Left lobe of liver (tissue), 2 donors: ENCODE measurements around the gene FBXL13. TPM values are rescaled to one million over a fixed set of nuclear protein-coding genes. Genes with fewer than 3 reads are reported as not detected.
A peak's percentile ranks its signal among the peaks of the same experiment; 100 is the strongest.
"Not testable (repeated sequence)": the region's sequence is repeated elsewhere in the genome, so short reads cannot be mapped to it uniquely, and the experiment has no call there.

Experiments
- ATAC-seq: fragments of 200-7000 bp; cut with Tn5 transposase; one replicate; pipeline ENCODE4 v1.9.1; 2020; ENCODE audit warnings: mild to moderate bottlenecking, moderate library complexity
- DNase-seq: peaks from one replicate; pipeline ENCODE4 v3.0.0-alpha.2; 2020; ENCODE audit warnings: low spot score
- total RNA-seq: library from RNA; stranded (reverse); gene quantifications from one replicate; pipeline ENCODE4 v1.2.1, GENCODE V29; 2021
- donor health status: DM: no; HTN: no; CAD: no; lungs with moderate emphysema.
- donor health status: DM: no; HTN: yes; CAD: no.

FBXL13 gene
- total RNA-seq, 1 donor from 2014 or later, result 0.18 TPM

DNA sequence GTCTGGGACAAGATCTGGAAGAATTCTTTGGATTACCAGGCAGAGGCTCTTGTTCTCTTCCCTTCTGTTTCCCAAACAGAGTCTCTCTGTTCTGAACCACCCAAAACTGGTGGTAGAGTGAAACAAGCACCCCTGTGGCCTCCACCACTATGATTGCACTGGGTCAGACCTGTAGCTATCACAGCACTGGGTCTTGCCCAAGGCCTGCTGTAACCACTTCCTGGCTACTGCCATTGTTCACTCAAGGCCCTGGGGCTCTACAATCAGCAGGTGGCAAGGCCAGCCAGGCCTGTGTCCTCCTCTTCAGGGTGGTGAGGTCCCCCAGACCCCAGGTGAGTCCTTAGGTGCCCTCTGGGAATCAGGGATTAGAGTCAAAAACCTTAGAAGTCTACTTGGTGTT, 165.9 kb downstream of the FBXL13 start:
- ATAC-seq (no peak), DNase-seq (no peak)

DNA sequence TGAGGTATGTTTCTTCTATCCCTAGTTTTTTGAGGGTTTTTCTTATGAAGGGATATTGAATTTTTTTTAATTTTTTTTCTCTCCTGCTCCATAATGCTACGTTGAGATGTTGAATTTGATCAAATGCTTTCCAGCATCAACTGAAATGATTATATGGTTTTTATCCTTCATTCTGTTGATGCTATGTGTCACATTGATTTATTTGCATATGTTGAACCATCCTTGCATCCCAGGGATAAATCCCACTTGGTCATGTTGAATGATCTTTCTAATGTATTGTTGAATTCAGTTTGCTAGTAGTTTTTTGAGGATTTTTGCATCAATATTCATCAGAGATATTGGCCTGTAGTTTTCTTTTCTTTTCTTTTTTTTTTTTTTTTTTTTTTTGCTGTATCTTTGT, 171.0 kb downstream of the FBXL13 start:
- ATAC-seq, DNase-seq: not testable (repeated sequence)

DNA sequence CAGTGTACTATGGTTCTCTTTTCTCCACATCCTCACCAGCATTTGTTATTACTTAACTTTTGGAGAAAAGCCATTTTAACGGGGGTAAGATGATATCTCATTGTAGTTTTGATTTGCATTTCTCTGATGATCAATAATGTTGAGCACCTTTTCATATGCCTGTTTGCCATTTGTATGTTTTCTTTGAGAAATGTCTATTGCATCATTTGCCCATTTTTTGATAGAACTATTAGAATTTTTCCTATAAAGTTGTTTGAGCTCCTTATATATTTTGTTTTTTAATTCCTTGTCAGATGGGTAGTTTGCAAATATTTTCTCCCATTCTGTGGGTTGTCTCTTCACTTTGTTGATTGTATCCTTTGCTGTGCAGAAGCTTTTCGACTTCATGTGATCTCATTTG, 172.5 kb downstream of the FBXL13 start:
- not testable (repeated sequence) for DNase-seq, ATAC-seq

DNA sequence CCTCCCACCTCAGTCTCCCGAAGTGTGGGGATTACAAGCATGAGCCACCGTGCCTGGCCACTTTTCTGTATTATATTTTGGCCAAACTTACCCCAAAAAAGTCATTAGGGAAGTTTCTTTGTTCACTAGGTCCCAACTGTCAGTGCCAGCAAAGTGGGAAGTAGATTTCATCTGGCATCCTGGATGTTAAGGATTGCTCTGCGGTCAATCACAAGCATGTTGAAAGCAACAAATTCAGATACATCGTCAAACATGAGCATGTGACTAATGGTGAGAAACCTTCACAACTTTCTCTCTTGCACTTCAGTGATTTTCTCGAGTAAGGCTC, 176.1 kb downstream of the FBXL13 start:
- DNase-seq, result no peak
- ATAC-seq, result no peak

DNA sequence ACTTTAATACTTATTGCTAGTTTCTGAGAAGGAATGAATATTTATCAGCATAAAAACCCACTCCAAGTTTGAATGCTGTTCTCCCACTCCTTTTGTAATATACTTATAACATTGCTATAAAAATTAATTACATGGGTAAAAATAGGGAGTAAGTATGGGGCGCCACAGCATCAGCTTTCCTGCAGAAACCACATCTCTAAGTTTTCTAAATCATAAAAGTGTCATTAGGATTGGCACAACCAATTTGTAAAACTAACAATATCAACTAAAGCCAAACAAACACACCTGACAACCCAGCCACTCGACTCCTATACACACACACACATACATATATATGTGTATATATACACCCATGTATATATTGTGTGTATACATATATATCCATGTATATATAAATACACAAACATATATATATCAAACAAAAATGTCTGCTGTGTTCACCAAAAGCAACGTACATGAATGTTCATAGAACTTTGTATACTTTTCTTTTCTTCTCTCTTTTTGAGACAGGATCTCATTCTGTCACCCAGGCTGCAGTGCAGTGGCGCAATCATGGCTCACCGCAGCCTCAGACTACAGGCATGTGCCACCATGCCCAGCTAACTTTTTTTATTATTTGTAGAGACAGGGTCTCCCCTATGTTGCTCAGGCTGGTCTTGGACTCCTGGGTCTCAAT, 176.6 kb downstream of the FBXL13 start:
- ATAC-seq, result no peak
- DNase-seq, result no peak

DNA sequence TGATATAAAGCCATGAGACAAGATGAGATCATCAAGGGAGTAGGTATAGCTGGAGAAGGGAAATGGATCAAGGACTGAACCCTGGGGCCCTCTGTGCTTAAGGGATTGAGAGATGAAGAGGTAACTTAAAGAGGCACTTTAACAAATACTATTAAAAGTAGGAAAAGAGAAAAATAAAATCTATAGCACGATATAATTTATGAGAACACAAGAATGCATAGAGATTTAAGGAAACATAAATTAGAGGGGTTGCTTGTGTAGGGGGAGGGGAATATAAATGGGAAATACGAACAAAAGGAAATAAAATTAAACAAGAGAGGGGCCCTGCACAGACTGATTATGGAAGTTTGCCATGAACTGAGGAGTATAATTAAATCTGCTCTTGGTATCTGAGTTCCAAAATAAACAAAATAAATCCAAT, 177.4 kb downstream of the FBXL13 start:
- no peak for DNase-seq
- no peak for ATAC-seq

DNA sequence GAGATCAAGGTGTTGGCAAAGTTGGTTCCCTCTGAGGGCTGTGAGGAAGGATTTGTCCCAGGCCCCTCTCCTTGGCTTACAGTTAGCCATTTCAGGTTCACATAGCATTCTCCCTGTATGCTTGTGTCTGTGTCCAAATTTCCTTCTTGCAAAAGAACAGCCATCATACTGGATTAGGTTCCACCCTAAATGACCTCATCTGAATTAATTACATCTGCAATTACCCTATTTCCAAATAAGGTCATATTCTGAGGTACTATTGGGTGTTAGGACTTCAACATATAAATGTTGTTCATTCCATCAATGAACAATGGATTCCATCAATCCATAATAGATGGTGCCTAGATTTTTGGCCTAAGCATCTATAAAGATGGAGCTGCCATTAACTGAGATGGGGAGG, 178.0 kb downstream of the FBXL13 start:
- no peak for DNase-seq
- no peak for ATAC-seq

DNA sequence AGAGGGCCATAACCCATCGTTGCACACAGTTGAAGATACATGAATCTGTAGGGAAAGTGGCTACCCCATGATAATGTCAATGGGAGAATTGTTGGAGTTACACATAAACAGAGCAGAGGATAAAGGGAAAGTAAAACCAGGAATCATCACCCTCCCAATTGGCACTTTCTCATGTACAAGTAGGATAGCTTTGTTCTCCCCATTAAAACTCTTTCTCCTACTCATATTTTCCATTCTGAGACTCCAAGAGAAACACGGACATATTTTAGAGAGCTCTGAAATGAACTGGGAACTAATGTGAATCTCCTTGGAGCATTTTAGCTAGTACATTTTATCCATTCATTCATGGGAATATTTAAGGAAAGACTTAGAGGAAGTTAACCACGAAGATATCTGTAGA, 179.0 kb downstream of the FBXL13 start:
- no peak for DNase-seq
- no peak for ATAC-seq

DNA sequence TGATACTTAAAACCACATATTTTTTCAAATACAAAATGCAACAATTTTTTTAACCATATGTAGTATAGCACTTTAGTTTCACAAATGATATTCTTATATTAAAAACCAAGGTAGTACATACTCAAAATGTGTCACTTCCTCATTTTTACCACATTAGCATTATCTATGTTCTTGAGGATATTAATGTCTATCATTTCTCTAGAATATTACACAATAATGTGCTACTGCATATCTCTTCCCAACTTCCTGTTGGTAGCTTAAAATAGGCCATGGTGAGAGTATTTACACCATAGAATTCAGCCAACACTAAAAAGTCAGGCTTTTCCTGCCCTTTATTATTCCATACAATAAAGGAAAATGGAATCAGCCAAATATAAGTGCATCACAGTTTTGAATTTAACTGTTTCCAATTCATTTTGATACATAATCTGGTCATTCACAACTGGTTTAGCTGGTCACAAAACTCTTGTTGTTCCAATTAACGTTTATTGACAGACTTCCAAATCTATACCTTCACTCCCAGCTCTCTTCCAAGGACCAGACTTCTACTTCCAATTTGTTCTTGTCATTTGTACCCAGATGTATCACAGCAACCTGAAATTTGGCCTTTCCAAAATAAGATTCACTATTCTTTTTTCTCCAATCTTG, 181.8 kb downstream of the FBXL13 start:
- ATAC-seq (peak; percentile 39), DNase-seq (no peak)

DNA sequence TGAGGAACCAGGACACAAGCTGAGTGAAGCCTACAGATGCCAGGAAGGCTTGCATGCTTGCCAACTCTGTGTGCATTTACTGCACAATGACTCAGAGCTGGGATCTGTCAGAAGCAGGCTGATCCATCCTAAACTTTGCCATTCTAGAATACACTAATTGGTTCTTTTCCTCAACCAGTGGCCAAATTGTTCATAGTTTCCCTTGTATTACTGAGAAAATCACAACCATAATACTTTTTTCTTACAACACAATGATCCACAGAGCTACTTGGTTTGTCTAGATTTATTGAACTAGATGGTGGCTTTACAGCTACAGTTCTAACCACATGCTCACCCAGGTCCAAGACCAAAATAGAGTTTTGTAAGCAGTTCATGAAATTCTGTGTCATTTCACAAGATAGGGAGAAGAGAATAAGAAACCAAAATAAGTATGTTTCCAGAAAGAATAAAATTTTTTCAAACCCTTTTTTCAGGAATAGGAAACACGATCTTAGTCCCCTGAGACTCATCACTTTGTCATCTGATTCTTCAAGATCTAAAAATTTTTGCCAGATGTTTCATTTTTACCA, 182.8 kb downstream of the FBXL13 start:
- no peak for ATAC-seq
- no peak for DNase-seq

DNA sequence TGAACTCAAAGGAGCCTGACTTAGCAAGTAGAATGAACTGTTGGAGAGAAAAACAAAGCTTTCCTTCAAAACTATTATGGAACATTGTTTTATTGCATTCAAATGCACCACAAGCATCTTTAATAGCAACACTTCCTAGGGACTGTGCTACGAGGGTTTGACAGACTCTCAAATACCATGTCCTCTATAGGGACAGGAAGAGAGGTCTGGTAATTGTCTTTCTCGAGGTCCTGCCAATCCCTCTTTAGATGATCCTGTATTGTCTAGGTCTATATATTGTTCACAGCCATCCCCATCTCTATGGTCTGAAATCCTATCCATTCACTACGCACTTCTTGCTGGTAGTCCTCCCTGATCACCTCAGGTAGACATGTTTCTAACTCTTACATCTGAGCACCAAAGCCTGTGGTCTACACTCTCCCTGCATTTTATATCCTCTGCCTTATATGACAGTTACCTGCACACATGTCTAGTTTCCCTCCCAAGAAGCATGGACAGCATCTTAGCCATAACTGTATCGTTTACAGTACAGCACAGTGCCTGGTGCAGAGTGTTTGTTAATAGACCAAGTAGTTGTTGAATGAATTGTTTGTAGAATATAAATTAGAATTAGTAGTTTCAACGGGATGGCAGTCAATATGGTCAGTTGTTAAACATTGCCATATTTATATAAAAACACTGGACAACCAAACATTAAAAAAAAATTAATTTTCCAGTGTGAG, 183.5 kb downstream of the FBXL13 start:
- no peak for DNase-seq
- ATAC-seq, result no peak

DNA sequence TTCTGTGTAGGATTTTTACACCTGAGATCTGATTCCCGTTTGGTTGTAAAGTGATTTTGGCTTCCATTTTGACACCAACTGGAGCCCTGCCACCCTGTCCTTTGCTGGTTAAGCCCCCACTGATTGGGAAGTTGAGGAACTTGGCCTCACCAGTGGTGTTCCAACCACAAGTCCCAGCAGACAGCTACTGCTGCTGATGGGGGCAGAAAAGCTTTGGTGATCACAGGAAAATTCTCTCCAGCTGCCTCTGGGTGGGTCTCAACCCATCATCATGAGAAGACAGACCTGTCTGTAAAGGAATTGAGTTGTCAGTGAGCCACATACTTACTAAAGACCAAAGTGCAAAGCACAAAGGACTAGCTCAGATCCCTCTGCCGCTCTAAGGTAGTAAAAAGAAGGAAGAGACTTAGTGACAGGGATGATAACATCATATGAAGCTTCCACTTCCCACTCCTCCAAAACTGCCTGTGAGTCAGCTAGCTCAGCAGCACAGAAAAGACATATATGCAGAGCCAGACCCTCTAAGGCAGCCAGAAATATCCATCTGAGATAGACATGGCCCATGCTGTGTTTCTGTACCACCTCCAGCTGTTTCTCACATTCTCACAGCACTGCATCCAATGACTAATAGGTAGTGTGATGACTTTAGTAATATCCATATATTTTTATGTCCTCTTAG, 184.2 kb downstream of the FBXL13 start:
- no peak for DNase-seq

DNA sequence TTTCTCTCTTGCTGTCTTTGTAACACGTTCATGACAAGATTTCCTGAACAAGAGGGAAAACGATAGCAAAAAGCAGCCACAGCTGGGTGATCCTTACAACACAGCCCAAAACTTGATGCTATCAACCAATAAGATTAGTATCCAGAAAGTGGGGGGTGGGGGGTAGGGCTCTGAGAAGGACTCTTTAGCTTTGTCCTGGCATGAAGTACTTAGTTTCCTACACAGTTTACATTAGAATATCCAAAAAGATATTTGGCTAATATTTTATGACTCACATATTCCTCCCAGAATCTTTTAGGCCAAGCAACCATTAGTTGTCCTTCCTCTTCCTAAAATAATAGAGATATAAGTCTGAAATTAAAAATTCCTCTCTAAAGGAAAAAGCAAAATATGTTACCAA, 184.7 kb downstream of the FBXL13 start:
- ATAC-seq (no peak), DNase-seq (no peak)

More for the DNA sequence above, 184.2 kb downstream of the FBXL13 start:
- ATAC-seq, result no peak

DNA sequence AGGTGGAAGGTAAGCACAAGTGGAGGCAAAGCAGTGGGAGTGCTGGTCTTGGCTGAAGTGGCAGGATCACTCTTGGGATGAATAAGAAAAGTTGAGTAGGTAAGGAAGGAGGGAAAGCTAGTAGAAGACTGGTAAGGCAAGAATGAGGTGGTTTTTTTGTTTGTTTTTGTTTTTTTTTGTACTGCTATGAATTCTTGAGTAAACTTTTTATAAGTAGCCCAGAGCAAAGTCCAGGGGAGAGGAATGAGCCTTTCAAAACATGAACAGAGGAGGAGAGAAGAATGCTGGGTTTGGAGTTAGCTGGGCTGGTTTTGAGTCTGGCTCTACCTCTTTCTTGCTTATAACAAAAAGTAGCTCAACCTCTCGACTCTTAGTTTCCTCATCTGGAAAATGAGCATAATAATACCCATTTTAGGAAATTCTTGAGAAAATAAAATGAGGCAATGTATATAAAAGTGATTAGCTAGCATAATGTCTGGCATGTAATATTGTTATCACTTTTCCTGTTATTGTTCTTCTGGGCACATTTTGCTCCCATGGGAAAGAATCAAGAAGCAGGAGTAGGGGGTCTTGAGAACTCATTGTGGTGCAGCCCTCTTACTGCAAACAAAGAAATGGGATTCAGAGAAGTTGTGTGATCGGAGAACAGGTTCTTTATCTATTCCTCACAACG, 185.9 kb downstream of the FBXL13 start:
- DNase-seq (no peak), ATAC-seq (no peak)

DNA sequence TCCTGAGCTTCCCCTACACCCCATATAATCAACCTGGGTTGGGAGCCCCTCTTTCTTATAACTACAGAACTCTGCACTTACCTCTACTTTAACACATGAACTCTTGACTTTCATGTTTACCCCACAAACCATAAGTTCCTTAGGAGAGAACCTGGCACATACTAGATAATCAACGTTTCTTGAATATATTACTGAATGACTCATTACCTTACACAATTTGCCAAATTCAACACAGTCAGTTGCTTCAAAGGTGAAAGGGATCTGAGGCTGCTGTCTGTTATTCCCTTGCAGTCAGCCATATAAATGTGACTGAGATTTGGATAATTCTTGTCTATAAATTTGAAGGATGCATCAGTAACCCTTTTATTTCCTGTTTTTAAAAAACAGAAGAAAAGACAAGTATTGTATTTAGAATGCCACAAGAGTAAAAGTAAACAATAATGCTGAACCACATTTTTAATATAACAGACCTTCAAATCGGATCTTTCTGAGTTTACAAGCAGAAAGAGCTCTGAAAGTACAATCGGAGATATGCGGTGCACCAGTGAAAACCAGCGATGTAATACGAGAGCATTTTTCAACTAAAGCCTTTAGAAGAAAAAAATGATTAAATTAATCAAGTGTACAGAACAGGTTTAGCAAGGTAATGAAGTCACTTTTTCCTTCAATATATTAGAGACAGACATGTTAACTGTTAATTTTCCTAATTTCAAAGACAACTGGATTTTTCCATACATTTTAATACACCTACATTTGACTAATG, 191.3 kb downstream of the FBXL13 start:
- no peak for DNase-seq
- ATAC-seq, result no peak

DNA sequence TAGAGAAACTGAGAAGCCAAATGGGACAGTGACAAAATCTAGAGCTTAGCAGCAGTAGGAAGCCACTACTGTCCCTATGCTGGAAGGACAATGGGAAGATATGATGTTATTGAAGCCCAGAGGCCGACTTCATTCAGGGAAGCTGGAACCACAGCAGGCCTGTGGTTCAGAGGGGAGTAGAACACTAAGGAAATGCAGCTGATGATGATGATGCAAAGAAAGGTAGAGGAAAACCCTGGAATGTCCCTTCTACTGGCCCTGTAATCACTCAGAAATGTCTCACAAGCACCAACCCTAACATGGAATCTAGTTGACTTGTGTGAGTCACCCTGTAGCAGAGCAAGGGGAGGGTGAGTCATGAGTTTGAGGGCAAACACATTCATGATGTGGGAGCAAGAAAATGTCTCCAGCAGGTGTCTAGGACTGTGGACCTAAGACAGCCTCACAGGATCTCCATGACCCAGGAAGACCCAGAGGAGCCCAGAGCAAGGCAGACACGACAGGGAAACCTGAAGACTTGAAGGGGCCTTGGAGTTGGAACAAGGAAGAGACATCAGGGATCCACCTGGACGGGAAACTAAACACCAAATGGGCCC, 198.8 kb downstream of the FBXL13 start:
- ATAC-seq, result no peak
- DNase-seq, result no peak

DNA sequence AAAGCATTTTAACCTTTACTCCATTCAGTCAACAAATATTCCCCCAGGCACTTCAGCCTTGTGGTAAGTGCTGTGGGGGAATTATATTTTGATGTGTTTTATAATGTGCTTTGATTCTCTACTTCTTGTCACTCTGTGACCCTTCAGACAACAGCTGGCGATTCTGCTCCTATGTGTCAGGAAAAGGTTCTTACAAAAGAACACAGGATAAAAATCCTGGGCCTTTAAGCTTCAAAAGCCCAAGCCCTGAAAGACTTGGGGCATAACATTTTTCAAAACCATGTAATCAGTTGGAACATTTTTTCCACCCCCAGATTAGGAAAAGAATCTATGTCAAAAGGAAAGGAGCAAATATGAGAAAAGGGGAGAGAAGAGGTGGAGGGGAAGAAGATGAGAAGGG, 199.6 kb downstream of the FBXL13 start:
- DNase-seq, result no peak
- ATAC-seq, result no peak

DNA sequence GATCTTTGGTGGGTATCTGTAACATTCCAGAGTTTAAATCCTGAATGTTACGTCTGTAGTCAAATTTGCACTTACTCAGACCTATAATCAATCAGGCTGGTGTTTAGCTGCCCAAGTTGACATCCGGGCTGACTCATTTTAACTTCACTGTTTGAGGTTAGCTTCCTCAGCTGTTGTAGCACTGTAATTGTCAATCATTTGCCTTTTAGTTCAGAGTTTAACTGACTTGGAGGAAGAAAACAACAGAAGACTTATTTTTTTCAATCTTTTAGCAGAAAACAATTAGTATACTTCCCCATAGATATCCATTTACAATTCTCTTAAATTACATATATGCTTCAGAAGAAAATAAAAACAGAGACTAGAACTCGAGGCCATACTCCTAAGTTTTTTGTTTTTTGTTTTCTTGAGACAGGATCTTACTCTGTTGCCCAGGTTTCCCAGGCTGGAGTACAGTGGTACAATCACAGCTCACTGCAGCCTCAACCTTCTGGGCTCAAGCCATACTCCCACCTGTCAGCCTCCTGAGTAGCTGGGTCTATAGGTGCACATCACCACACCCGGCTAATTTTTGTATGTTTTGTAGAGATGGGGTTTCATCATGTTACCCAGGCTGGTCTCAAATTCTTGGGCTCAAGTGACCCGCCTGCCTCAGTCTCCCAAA, 200.3 kb downstream of the FBXL13 start:
- DNase-seq (no peak), ATAC-seq (no peak)
